Natural killer cell (primary cell): Measurements from ENCODE around the gene ATP8B4. TPM values are rescaled to one million over a fixed set of nuclear protein-coding genes. Genes with fewer than 3 reads are reported as not detected.

Source experiments
- ATAC-seq, 3 donors: fragments of 150-1000 bp in 2 of 3; fragments of 200-7000 bp in 1 of 3; cut with Tn5 transposase; 1 replicate in 1 of 3; 2 replicates in 2 of 3; pipeline ENCODE4 v1.10.0; 2021; ENCODE audit warnings: mild to moderate bottlenecking in 2 of 3, moderate library complexity in 2 of 3
- DNase-seq, 2 donors: peaks; one replicate each; pipeline versions ENCODE4 v3.0.0 to v3.0.0-alpha.2; 2013 to 2021; ENCODE audit warnings: mixed read lengths in 1 of 2
- H3K27ac ChIP-seq: one replicate; pipeline ENCODE4 v1.5.1; 2013; ENCODE audit warnings: mild to moderate bottlenecking, low read length
- H3K27me3 ChIP-seq: one replicate; pipeline ENCODE4 v1.6.1; 2013; ENCODE audit warnings: low read length; ENCODE audit not compliant: control insufficient read depth, insufficient read depth
- H3K36me3 ChIP-seq: one replicate; pipeline ENCODE4 v1.6.1; 2013; ENCODE audit warnings: low read length; ENCODE audit not compliant: control insufficient read depth, insufficient read depth
- H3K4me1 ChIP-seq: one replicate; pipeline ENCODE4 v1.6.1; 2013; ENCODE audit warnings: low read length; ENCODE audit not compliant: control insufficient read depth, insufficient read depth
- H3K4me3 ChIP-seq: one replicate; pipeline ENCODE4 v1.5.1; 2013; ENCODE audit warnings: low read length
- H3K9me3 ChIP-seq: one replicate; pipeline ENCODE4 v1.6.1; 2013; ENCODE audit warnings: low read length; ENCODE audit not compliant: control insufficient read depth, insufficient read depth
- H3K27ac Mint-ChIP-seq, 2 donors: one replicate each; pipeline ENCODE4 v1.8.0; 2022; ENCODE audit warnings: mild to moderate bottlenecking in 2 of 2, mixed read lengths in 2 of 2, moderate library complexity in 1 of 2
- H3K27me3 Mint-ChIP-seq, 2 donors: one replicate each; pipeline ENCODE4 v1.8.0; 2022; ENCODE audit warnings: low read depth in 2 of 2, mixed read lengths in 2 of 2
- H3K36me3 Mint-ChIP-seq: one replicate; pipeline ENCODE4 v1.8.0; 2022; ENCODE audit warnings: mixed read lengths
- H3K4me1 Mint-ChIP-seq, 2 donors: one replicate each; pipeline ENCODE4 v1.8.0; 2022; ENCODE audit warnings: mixed read lengths in 2 of 2
- H3K4me3 Mint-ChIP-seq: one replicate; pipeline ENCODE4 v1.8.0; 2022; ENCODE audit warnings: mild to moderate bottlenecking, moderate library complexity, mixed read lengths
- H3K9me3 Mint-ChIP-seq, 2 donors: one replicate each; pipeline ENCODE4 v1.8.0; 2022; ENCODE audit warnings: mixed read lengths in 2 of 2
- CTCF ChIP-seq: fragments of 200-600 bp; IDR thresholded peaks from one replicate; pipeline ENCODE4 v1.8.0; 2022; ENCODE audit warnings: antibody characterized with exemption
- WGBS: methylation state at CpG from one replicate; pipeline ENCODE4 v1.1.7; 2013; ENCODE audit warnings: missing lambda C conversion rate; ENCODE audit not compliant: insufficient coverage; 5-methylcytosine and 5-hydroxymethylcytosine counted together
- intact Hi-C: fragments of 100-400 bp; cut with micrococcal nuclease; formaldehyde crosslinking; loops from one replicate; pipeline ENCODE4 v1.14.2; 2022
- total RNA-seq, 4 donors: library from RNA; stranded (reverse); fragments of 120-200 nt in 1 of 4; gene quantifications; one replicate each; pipeline versions ENCODE4 v1.2.3 to v1.2.4, GENCODE V29; 2013 to 2022

ATP8B4 gene
- total RNA-seq, 3 donors from 2014 or later (not counting 1 experiment from before 2014, with no cell fraction given), result 55.6 to 89.5 (median 75.1) TPM

DNA sequence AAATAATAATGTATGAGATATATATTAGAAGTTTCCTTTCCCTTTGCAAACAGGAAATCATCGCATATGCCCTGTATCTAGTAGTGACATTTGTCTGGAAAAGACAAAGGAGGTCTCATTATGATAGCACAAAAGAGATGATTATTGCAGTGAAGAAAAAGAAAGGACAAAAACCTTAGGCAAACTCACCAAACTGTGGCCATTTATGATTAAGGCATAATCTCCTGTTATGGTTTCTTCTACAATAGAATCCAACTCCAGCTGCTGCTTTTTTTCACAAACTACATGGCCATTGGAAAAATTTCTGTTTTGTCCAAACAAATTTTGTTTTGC is 218.2 kb downstream of the ATP8B4 start:
- ATAC-seq (no peak), DNase-seq (no peak)
- Mint-ChIP-seq H3K27ac (peak overlapping the region in 1 of 2 donors; percentile 44), H3K4me3 (no peak overlapping the region), H3K36me3 (peaks cover 6% of the 10 kb centered on the region), H3K9me3 (no peaks in the 10 kb centered on the region), H3K4me1 (peaks cover 10 to 14% of the 10 kb centered on the region in 2 donors), H3K27me3 (no peaks in the 10 kb centered on the region)
- Histone ChIP-seq H3K27me3 (no peaks in the 10 kb centered on the region), H3K9me3 (no peaks in the 10 kb centered on the region), H3K4me1 (no peaks in the 10 kb centered on the region), H3K27ac (no peak overlapping the region), H3K4me3 (no peak overlapping the region), H3K36me3 (peaks cover 32% of the 10 kb centered on the region)
- 100% methylated on average over 1 of the region's 1 CpG for WGBS
- intact Hi-C loops, result no loop called here
- TF ChIP-seq CTCF, result no peak

DNA sequence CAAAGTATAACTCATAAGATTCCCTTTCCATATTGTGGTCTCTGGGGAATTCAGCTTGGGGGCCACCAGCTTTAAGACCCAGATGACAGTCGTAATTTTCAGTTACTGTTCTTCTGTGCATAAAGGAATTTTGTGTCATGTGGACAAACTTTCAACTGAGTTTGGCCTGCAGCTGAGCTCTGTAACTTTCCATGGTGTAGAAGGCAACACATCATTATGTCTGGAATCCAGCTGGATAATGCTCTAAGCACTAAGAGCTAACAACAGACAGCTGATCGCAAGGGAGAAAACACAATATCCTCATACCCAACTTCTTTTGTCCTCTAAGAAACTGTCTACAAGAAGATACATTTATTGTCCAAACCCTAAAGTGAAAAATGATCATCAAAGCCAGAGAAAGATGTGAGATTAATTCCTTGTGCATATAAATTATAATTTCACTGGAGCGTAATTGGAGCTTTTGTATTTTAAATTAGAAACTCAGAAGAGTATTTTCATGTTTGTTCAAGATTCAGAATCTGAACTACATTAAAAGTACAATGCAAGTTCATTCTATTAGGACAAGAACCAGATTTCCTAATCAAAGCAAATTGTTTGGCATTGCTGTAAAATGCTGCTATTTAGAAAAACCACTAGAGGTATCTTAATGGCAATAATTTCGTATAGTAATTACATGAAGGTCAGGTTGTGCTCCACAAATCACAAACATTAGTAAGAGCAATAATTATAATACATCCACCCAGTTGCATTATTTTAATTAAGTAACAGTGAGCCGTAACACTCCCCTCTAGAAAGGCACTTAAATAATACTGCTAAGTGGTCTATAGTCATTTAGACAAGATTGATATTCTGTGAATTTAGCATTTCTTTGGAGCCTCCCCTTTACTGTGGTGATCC is 218.8 kb downstream of the ATP8B4 start:
- intact Hi-C loops, result no loop called here
- H3K4me3 ChIP-seq, result no peak overlapping the region
- H3K9me3 Mint-ChIP-seq, result no peaks in the 10 kb centered on the region
- DNase-seq, result no peak
- peaks cover 33% of the 10 kb centered on the region for H3K36me3 ChIP-seq
- H3K36me3 Mint-ChIP-seq, result peaks cover 6% of the 10 kb centered on the region
- H3K4me3 Mint-ChIP-seq, result no peak overlapping the region
- no peak overlapping the region for H3K27ac ChIP-seq
- H3K4me1 Mint-ChIP-seq, result peaks cover 10 to 12% of the 10 kb centered on the region in 2 donors
- no peaks in the 10 kb centered on the region for H3K4me1 ChIP-seq
- H3K9me3 ChIP-seq, result no peaks in the 10 kb centered on the region
- H3K27ac Mint-ChIP-seq, result no peak overlapping the region
- H3K27me3 ChIP-seq, result no peaks in the 10 kb centered on the region
- WGBS, result 83% methylated on average over 2 of the region's 5 CpGs
- ATAC-seq, result no peak
- H3K27me3 Mint-ChIP-seq, result no peaks in the 10 kb centered on the region
- no peak for TF ChIP-seq CTCF

GRCh38 chr15:49898575-49899283 is 220.3 kb downstream of the ATP8B4 start:
- peak overlapping the region; percentile 11 to 53 for H3K27ac Mint-ChIP-seq
- 85% methylated on average over 2 of the region's 2 CpGs for WGBS

More at GRCh38 chr15:49898575-49899283, 220.3 kb downstream of the ATP8B4 start:
- Histone ChIP-seq H3K4me3 (no peak overlapping the region), H3K36me3 (peaks cover 33% of the 10 kb centered on the region), H3K9me3 (no peaks in the 10 kb centered on the region), H3K27me3 (no peaks in the 10 kb centered on the region), H3K4me1 (no peaks in the 10 kb centered on the region), H3K27ac (no peak overlapping the region)
- no peak overlapping the region for H3K4me3 Mint-ChIP-seq
- no peak for ATAC-seq
- TF ChIP-seq CTCF, result no peak
- no peaks in the 10 kb centered on the region for H3K9me3 Mint-ChIP-seq
- no peaks in the 10 kb centered on the region for H3K27me3 Mint-ChIP-seq
- peaks cover 6% of the 10 kb centered on the region for H3K36me3 Mint-ChIP-seq
- no peak for DNase-seq
- intact Hi-C loops, result no loop called here
- H3K4me1 Mint-ChIP-seq, result peaks cover 6 to 10% of the 10 kb centered on the region in 2 donors
